HepG2 (cell line): ENCODE results near the gene HACL1. TPM values are rescaled to one million over a fixed set of nuclear protein-coding genes. Genes with fewer than 3 reads are reported as not detected.

Experiments used
- ATF4 ChIP-seq, 2 experiments: fragments of 450-650 bp in 1 of 2; sonication (generic) in 1 of 2; formaldehyde crosslinking; IDR thresholded peaks; 2 replicates each; pipeline versions ENCODE4 v1.5.0 to v1.8.0; 2020 to 2022; ENCODE audit warnings: mild to moderate bottlenecking in 1 of 2, missing genetic modification reagents in 1 of 2
- CBX1 ChIP-seq: IDR thresholded peaks from one replicate; pipeline ENCODE4 v1.6.1; 2016; ENCODE audit warnings: antibody characterized with exemption, low read depth
- MAF1 ChIP-seq: sonication (generic); formaldehyde crosslinking; IDR thresholded peaks from 2 replicates; pipeline ENCODE4 v1.5.0; 2020; ENCODE audit warnings: missing genetic modification reagents, borderline replicate concordance
- MBD4 ChIP-seq: IDR thresholded peaks from 2 replicates; pipeline ENCODE4 v1.6.1; 2012; ENCODE audit warnings: low read length, inconsistent platforms, borderline replicate concordance
- MED8 ChIP-seq: sonication (generic); formaldehyde crosslinking; IDR thresholded peaks from 2 replicates; pipeline ENCODE4 v1.8.1; 2023; ENCODE audit warnings: mild to moderate bottlenecking, missing genetic modification reagents; ENCODE audit not compliant: insufficient replicate concordance
- NR2F1 ChIP-seq, 2 experiments: fragments of 450-650 bp in 1 of 2; formaldehyde crosslinking in 1 of 2; IDR thresholded peaks; 2 replicates each; pipeline versions ENCODE4 v1.5.0 to v1.6.1; 2016 to 2020; ENCODE audit warnings: mild to moderate bottlenecking in 1 of 2, missing compliant biosample characterization in 1 of 2, missing genetic modification reagents in 1 of 2, moderate library complexity in 1 of 2
- NRL ChIP-seq: sonication (generic); formaldehyde crosslinking; IDR thresholded peaks from 2 replicates; pipeline ENCODE4 v1.5.0; 2020; ENCODE audit warnings: missing genetic modification reagents, mild to moderate bottlenecking, moderate library complexity, borderline replicate concordance
- PITX1 ChIP-seq: sonication (generic); formaldehyde crosslinking; IDR thresholded peaks from 2 replicates; pipeline ENCODE4 v1.5.1; 2020; ENCODE audit warnings: mild to moderate bottlenecking, missing genetic modification reagents
- POGZ ChIP-seq: sonication (generic); formaldehyde crosslinking; IDR thresholded peaks from 2 replicates; pipeline ENCODE4 v1.4.0; 2020; ENCODE audit warnings: mild to moderate bottlenecking, missing genetic modification reagents
- SMC3 ChIP-seq: IDR thresholded peaks from 2 replicates; pipeline ENCODE4 v1.6.1; 2011; ENCODE audit warnings: low read length, improper control_type of control experiment
- SNAPC4 ChIP-seq: sonication (generic); formaldehyde crosslinking; IDR thresholded peaks from 2 replicates; pipeline ENCODE4 v1.4.0; 2020; ENCODE audit warnings: mild to moderate bottlenecking, missing genetic modification reagents
- SRSF9 ChIP-seq: fragments of 200-400 bp; formaldehyde crosslinking; IDR thresholded peaks from 2 replicates; pipeline ENCODE4 v1.6.1; 2018; ENCODE audit warnings: borderline replicate concordance, mild to moderate bottlenecking, low read depth, low read length; ENCODE audit not compliant: insufficient read depth, poor library complexity, severe bottlenecking
- XBP1 ChIP-seq: sonication (generic); formaldehyde crosslinking; IDR thresholded peaks from 2 replicates; pipeline ENCODE4 v1.5.0; 2020; ENCODE audit warnings: missing genetic modification reagents
- ZNF3 ChIP-seq: IDR thresholded peaks from 2 replicates; pipeline ENCODE4 v1.7.0; 2017; ENCODE audit warnings: inconsistent platforms
- ZNF501 ChIP-seq: sonication (generic); formaldehyde crosslinking; IDR thresholded peaks from 2 replicates; pipeline ENCODE4 v1.5.1; 2020; ENCODE audit warnings: mild to moderate bottlenecking, moderate library complexity, missing genetic modification reagents
- ZNF547 ChIP-seq: sonication (generic); formaldehyde crosslinking; IDR thresholded peaks from 2 replicates; pipeline ENCODE4 v1.5.1; 2020; ENCODE audit warnings: mild to moderate bottlenecking, missing genetic modification reagents
- ZNF749 ChIP-seq: sonication (generic); formaldehyde crosslinking; IDR thresholded peaks from 2 replicates; pipeline ENCODE4 v1.8.0; 2022; ENCODE audit warnings: mild to moderate bottlenecking, missing genetic modification reagents, moderate library complexity, borderline replicate concordance
- ZNF780A ChIP-seq: sonication (generic); formaldehyde crosslinking; IDR thresholded peaks from 2 replicates; pipeline ENCODE4 v1.8.0; 2022; ENCODE audit warnings: mild to moderate bottlenecking, missing genetic modification reagents, moderate library complexity
- ZNF816 ChIP-seq: sonication (generic); formaldehyde crosslinking; IDR thresholded peaks from 2 replicates; pipeline ENCODE4 v1.8.0; 2022; ENCODE audit warnings: missing genetic modification reagents, mild to moderate bottlenecking, borderline replicate concordance
- polyA plus RNA-seq, 8 experiments: library from polyadenylated mRNA; depleted of rRNA in 3 of 8; stranded (reverse) in 7 of 8; unstranded in 1 of 8; fragments of >200 nt; fragmentation: Illumina TruSeq in 4 of 8; extraction: Trizol in 4 of 8; gene quantifications; 2 replicates each; pipeline versions ENCODE4 v1.2.1 to v1.2.3, GENCODE V29; 2011 to 2016; ENCODE audit warnings: low read depth in 4 of 8, missing spikeins in 1 of 8, mixed read lengths in 1 of 8; ENCODE audit not compliant: insufficient read depth in 1 of 8
- total RNA-seq, 5 experiments: library from RNA; depleted of rRNA; stranded (reverse); fragments of >200 nt; fragmentation: Illumina TruSeq; extraction: Trizol; gene quantifications; 2 replicates each; pipeline ENCODE4 v1.2.3, GENCODE V29; 2016; ENCODE audit warnings: low read depth in 1 of 5
- TF ChIP-seq, protein P1 (sequence below): IDR thresholded peaks from 2 replicates; pipeline ENCODE4 v1.6.1; 2012; ENCODE audit warnings: low read length, improper control_type of control experiment

The HACL1 gene
- total and polyA plus RNA-seq, 2 of the 13 experiments (the other 11 are each of a cell fraction or from before 2014, with no cell fraction given), result 22.1 to 25.7 TPM

- TF ChIP-seq SNAPC4 (CRISPR knock-in tag) (peak; percentile 58), PITX1 (CRISPR knock-in tag) (peak; percentile 76; the same call in 1 of the 2 replicates), ZNF547 (no peak; the same call in 1 of the 2 replicates), CBX1 (peak; percentile 51), ZNF749 (CRISPR knock-in tag) (no peak), XBP1 (CRISPR knock-in tag) (no peak), ATF4 (CRISPR knock-in tag; IDR thresholded peaks at IDR 0.05) (no peak), MBD4 (no peak), ZNF780A (CRISPR knock-in tag) (no peak), ZNF501 (CRISPR knock-in tag) (peak; percentile 84), MED8 (CRISPR knock-in tag) (peak; percentile 15), NRL (CRISPR knock-in tag) (peak; percentile 33; the same call in 1 of the 2 replicates), POGZ (CRISPR knock-in tag) (peak; percentile 89), SRSF9 (no peak), MAF1 (CRISPR knock-in tag) (no peak), NR2F1 (CRISPR knock-in tag; IDR thresholded peaks at IDR 0.05) (no peak), ZNF3 (CRISPR knock-in tag) (no peak), ZNF816 (CRISPR knock-in tag) (no peak; the same call in 1 of the 2 replicates), SMC3 (no peak)
- TF ChIP-seq, protein P1, sequence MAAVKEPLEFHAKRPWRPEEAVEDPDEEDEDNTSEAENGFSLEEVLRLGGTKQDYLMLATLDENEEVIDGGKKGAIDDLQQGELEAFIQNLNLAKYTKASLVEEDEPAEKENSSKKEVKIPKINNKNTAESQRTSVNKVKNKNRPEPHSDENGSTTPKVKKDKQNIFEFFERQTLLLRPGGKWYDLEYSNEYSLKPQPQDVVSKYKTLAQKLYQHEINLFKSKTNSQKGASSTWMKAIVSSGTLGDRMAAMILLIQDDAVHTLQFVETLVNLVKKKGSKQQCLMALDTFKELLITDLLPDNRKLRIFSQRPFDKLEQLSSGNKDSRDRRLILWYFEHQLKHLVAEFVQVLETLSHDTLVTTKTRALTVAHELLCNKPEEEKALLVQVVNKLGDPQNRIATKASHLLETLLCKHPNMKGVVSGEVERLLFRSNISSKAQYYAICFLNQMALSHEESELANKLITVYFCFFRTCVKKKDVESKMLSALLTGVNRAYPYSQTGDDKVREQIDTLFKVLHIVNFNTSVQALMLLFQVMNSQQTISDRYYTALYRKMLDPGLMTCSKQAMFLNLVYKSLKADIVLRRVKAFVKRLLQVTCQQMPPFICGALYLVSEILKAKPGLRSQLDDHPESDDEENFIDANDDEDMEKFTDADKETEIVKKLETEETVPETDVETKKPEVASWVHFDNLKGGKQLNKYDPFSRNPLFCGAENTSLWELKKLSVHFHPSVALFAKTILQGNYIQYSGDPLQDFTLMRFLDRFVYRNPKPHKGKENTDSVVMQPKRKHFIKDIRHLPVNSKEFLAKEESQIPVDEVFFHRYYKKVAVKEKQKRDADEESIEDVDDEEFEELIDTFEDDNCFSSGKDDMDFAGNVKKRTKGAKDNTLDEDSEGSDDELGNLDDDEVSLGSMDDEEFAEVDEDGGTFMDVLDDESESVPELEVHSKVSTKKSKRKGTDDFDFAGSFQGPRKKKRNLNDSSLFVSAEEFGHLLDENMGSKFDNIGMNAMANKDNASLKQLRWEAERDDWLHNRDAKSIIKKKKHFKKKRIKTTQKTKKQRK, result peak; percentile 85
Observed at GRCh38 chr3:15601399-15602145, at the start of gene HACL1, which contains the start of gene BTD (continued).
